GM18868 (cell line): ENCODE data around the gene LDHAL6B.
A peak's percentile ranks its signal among the peaks of the same experiment; 100 is the strongest.

Source experiments
- ATAC-seq: cut with Tn5 transposase; IDR thresholded peaks from one replicate; pipeline ENCODE4 v1.9.1; 2021; ENCODE audit warnings: mild to moderate bottlenecking, moderate library complexity; ENCODE audit not compliant: unreplicated experiment

The LDHAL6B gene

GRCh38 chr15:59249816-59250215 lies 43.2 kb downstream of the LDHAL6B start:
- no peak for ATAC-seq

GRCh38 chr15:59250249-59250648 lies 43.6 kb downstream of the LDHAL6B start:
- no peak for ATAC-seq

- peak; percentile 59 for ATAC-seq
Observed at GRCh38 chr15:59251001-59251845, 44.6 kb downstream of the LDHAL6B start.

- ATAC-seq: no peak
Observed at GRCh38 chr15:59252137-59252536, 45.5 kb downstream of the LDHAL6B start.

GRCh38 chr15:59255680-59256336 lies 49.2 kb downstream of the LDHAL6B start:
- no peak for ATAC-seq

GRCh38 chr15:59256482-59256881 lies 49.8 kb downstream of the LDHAL6B start:
- no peak for ATAC-seq

- ATAC-seq: no peak
Observed at GRCh38 chr15:59257140-59257539, 50.5 kb downstream of the LDHAL6B start.
